MG63 (cell line): ENCODE measurements around the gene INPP4B. TPM values are rescaled to one million over a fixed set of nuclear protein-coding genes. Genes with fewer than 3 reads are reported as not detected.

Experiments
- DNase-seq: peaks from one replicate; pipeline ENCODE4 v3.0.0-alpha.2; 2020
- H3K27me3 ChIP-seq: fragments of 250-450 bp; sonication (Bioruptor Pico); 2 replicates; pipeline ENCODE4 v1.5.1; 2020; ENCODE audit warnings: mild to moderate bottlenecking, moderate library complexity
- H3K36me3 ChIP-seq: fragments of 250-450 bp; sonication (Bioruptor Pico); 2 replicates; pipeline ENCODE4 v1.5.1; 2020; ENCODE audit warnings: mild to moderate bottlenecking, moderate library complexity
- H3K4me3 ChIP-seq: fragments of 250-450 bp; sonication (Bioruptor Pico); 2 replicates; pipeline ENCODE4 v1.5.1; 2020; ENCODE audit warnings: mild to moderate bottlenecking, moderate library complexity
- H3K9me3 ChIP-seq: fragments of 250-450 bp; sonication (Bioruptor Pico); 2 replicates; pipeline ENCODE4 v1.5.1; 2020; ENCODE audit warnings: mild to moderate bottlenecking, moderate library complexity
- total RNA-seq: library from RNA; depleted of rRNA; stranded (reverse); fragments of >200 nt; shearing (Covaris generic); gene quantifications from 2 replicates; pipeline ENCODE4 v1.2.3, GENCODE V29; 2014; ENCODE audit warnings: low replicate concordance

Gene INPP4B
- total RNA-seq, 1 experiment from 2014 or later, result 4.0 TPM

GRCh38 chr4:142331646-142332045, 514.5 kb downstream of the INPP4B start:
- DNase-seq, result no peak

GRCh38 chr4:142331132-142331531, 515.0 kb downstream of the INPP4B start:
- no peaks in the 10 kb centered on the region for H3K27me3 ChIP-seq
- H3K9me3 ChIP-seq, result no peaks in the 10 kb centered on the region
- H3K4me3 ChIP-seq, result no peak overlapping the region
- no peak for DNase-seq
- H3K36me3 ChIP-seq, result no peaks in the 10 kb centered on the region

More at GRCh38 chr4:142331646-142332045, 514.5 kb downstream of the INPP4B start:
- Histone ChIP-seq H3K4me3 (no peak overlapping the region), H3K36me3 (no peaks in the 10 kb centered on the region), H3K27me3 (no peaks in the 10 kb centered on the region), H3K9me3 (no peaks in the 10 kb centered on the region)

- Histone ChIP-seq H3K9me3 (no peaks in the 10 kb centered on the region), H3K36me3 (no peaks in the 10 kb centered on the region), H3K4me3 (no peak overlapping the region), H3K27me3 (no peaks in the 10 kb centered on the region)
- no peak for DNase-seq
Measured at GRCh38 chr4:142330311-142330710, 515.8 kb downstream of the INPP4B start.

- DNase-seq, result no peak
- Histone ChIP-seq H3K4me3 (no peak overlapping the region), H3K9me3 (no peaks in the 10 kb centered on the region), H3K36me3 (no peaks in the 10 kb centered on the region), H3K27me3 (no peaks in the 10 kb centered on the region)
Measured at GRCh38 chr4:142329313-142329712, 516.8 kb downstream of the INPP4B start.

GRCh38 chr4:142326181-142326580, 519.9 kb downstream of the INPP4B start:
- no peak overlapping the region for H3K4me3 ChIP-seq
- H3K9me3 ChIP-seq, result no peaks in the 10 kb centered on the region
- no peaks in the 10 kb centered on the region for H3K36me3 ChIP-seq
- no peak for DNase-seq
- H3K27me3 ChIP-seq, result no peaks in the 10 kb centered on the region

- H3K36me3 ChIP-seq, result no peaks in the 10 kb centered on the region
- no peaks in the 10 kb centered on the region for H3K27me3 ChIP-seq
- no peak for DNase-seq
- no peaks in the 10 kb centered on the region for H3K9me3 ChIP-seq
- no peak overlapping the region for H3K4me3 ChIP-seq
Measured at GRCh38 chr4:142324572-142324971, 521.5 kb downstream of the INPP4B start.

GRCh38 chr4:142322996-142323395, 523.1 kb downstream of the INPP4B start:
- H3K27me3 ChIP-seq, result no peaks in the 10 kb centered on the region
- DNase-seq, result no peak
- no peaks in the 10 kb centered on the region for H3K36me3 ChIP-seq
- no peak overlapping the region for H3K4me3 ChIP-seq
- no peaks in the 10 kb centered on the region for H3K9me3 ChIP-seq

GRCh38 chr4:142318280-142318679, 527.8 kb downstream of the INPP4B start:
- Histone ChIP-seq H3K27me3 (no peaks in the 10 kb centered on the region), H3K36me3 (no peaks in the 10 kb centered on the region), H3K9me3 (no peaks in the 10 kb centered on the region), H3K4me3 (no peak overlapping the region)
- DNase-seq, result no peak

- Histone ChIP-seq H3K27me3 (no peaks in the 10 kb centered on the region), H3K36me3 (no peaks in the 10 kb centered on the region), H3K9me3 (no peaks in the 10 kb centered on the region), H3K4me3 (no peak overlapping the region)
- no peak for DNase-seq
Measured at GRCh38 chr4:142316913-142317312, 529.2 kb downstream of the INPP4B start.

GRCh38 chr4:142316025-142316424, 530.1 kb downstream of the INPP4B start:
- no peak for DNase-seq

GRCh38 chr4:142314686-142315085, 531.4 kb downstream of the INPP4B start:
- DNase-seq, result no peak

More at GRCh38 chr4:142316025-142316424, 530.1 kb downstream of the INPP4B start:
- H3K36me3 ChIP-seq, result no peaks in the 10 kb centered on the region
- H3K9me3 ChIP-seq, result no peaks in the 10 kb centered on the region
- H3K27me3 ChIP-seq, result no peaks in the 10 kb centered on the region
- no peak overlapping the region for H3K4me3 ChIP-seq

GRCh38 chr4:142314247-142314646, 531.9 kb downstream of the INPP4B start:
- Histone ChIP-seq H3K9me3 (no peaks in the 10 kb centered on the region), H3K4me3 (no peak overlapping the region), H3K36me3 (no peaks in the 10 kb centered on the region), H3K27me3 (no peaks in the 10 kb centered on the region)
- DNase-seq, result no peak

More at GRCh38 chr4:142314686-142315085, 531.4 kb downstream of the INPP4B start:
- H3K27me3 ChIP-seq, result no peaks in the 10 kb centered on the region
- H3K36me3 ChIP-seq, result no peaks in the 10 kb centered on the region
- no peaks in the 10 kb centered on the region for H3K9me3 ChIP-seq
- H3K4me3 ChIP-seq, result no peak overlapping the region

- no peaks in the 10 kb centered on the region for H3K36me3 ChIP-seq
- no peaks in the 10 kb centered on the region for H3K27me3 ChIP-seq
- no peaks in the 10 kb centered on the region for H3K9me3 ChIP-seq
- no peak for DNase-seq
- no peak overlapping the region for H3K4me3 ChIP-seq
Measured at GRCh38 chr4:142312391-142312790, 533.7 kb downstream of the INPP4B start.

GRCh38 chr4:142311916-142312315, 534.2 kb downstream of the INPP4B start:
- Histone ChIP-seq H3K4me3 (no peak overlapping the region), H3K27me3 (no peaks in the 10 kb centered on the region), H3K9me3 (no peaks in the 10 kb centered on the region), H3K36me3 (no peaks in the 10 kb centered on the region)
- no peak for DNase-seq

GRCh38 chr4:142309772-142310171, 536.3 kb downstream of the INPP4B start:
- Histone ChIP-seq H3K4me3 (no peak overlapping the region), H3K27me3 (no peaks in the 10 kb centered on the region), H3K36me3 (no peaks in the 10 kb centered on the region), H3K9me3 (no peaks in the 10 kb centered on the region)
- no peak for DNase-seq

- Histone ChIP-seq H3K4me3 (no peak overlapping the region), H3K36me3 (no peaks in the 10 kb centered on the region), H3K27me3 (no peaks in the 10 kb centered on the region), H3K9me3 (no peaks in the 10 kb centered on the region)
- no peak for DNase-seq
Measured at GRCh38 chr4:142307857-142308256, 538.2 kb downstream of the INPP4B start.

GRCh38 chr4:142297313-142297712, 548.8 kb downstream of the INPP4B start:
- H3K4me3 ChIP-seq, result no peak overlapping the region
- H3K36me3 ChIP-seq, result no peaks in the 10 kb centered on the region
- no peaks in the 10 kb centered on the region for H3K9me3 ChIP-seq
- no peak for DNase-seq
- H3K27me3 ChIP-seq, result no peaks in the 10 kb centered on the region

- H3K4me3 ChIP-seq, result no peak overlapping the region
- H3K9me3 ChIP-seq, result no peaks in the 10 kb centered on the region
- H3K27me3 ChIP-seq, result no peaks in the 10 kb centered on the region
- no peak for DNase-seq
- H3K36me3 ChIP-seq, result no peaks in the 10 kb centered on the region
Measured at GRCh38 chr4:142293536-142293935, 552.6 kb downstream of the INPP4B start.

- H3K27me3 ChIP-seq, result no peaks in the 10 kb centered on the region
- H3K4me3 ChIP-seq, result no peak overlapping the region
- no peaks in the 10 kb centered on the region for H3K36me3 ChIP-seq
- DNase-seq, result no peak
- no peaks in the 10 kb centered on the region for H3K9me3 ChIP-seq
Measured at GRCh38 chr4:142292231-142292630, 553.9 kb downstream of the INPP4B start.
